ENCODE data around the gene TLR5.

The TLR5 gene

DNA sequence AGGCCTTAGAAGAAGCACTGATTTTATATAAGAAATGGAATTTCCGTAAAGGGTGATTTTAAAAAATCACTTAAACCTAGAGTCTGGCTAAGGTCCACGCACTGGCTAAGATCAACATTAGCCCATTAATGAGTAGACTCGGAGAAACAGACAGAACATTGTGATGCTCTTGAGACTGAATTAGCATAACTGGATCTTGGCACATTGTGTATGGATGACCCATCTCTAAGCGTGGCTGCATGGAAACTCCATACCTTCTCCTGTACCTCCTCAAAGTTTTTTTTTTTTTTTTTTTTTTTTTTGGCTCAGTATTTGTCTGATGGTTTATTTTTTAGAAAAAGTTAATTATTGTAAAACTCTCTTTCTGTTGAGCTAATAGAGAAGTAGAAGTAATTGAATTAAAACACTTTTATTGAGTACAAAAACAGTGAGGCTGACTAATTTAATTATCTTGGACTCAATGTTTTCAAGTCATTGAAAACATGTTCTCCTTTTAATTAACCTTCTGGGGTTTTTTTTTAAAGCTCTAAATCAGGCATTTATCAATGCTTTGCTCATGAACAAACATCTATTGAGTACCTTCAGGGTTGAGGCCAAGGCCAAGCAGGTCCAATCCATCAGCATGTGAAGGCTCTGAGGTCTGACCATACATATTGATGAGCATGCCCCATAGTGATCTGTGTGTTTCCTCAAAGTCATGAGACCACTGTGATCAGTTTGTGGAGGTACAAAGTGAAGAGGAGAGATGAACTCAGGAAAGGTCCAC is 74.0 kb downstream of the TLR5 start:
- no peak for DNase-seq (ENCODE audit: low read depth in 1 of 2, low spot score in 1 of 2)

DNA sequence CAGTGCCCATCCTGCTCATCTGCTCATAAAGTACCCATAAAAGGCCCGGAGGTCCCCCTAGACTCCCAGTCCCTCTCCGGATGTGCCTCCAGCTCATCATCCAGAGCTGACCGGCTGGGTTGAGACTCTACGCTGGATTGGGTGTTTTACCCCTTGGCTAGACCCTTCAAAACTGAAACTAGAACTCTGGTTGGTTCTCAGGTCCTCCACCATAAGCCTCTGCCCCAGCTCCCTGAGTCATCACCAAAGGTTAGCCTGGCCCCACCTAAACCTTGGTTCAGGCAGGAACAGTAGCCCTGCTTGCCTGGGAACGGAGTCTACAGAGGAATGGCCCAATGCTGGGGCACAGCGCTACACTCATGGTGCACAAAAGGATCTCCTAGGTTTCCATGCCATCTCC is 75.1 kb downstream of the TLR5 start:
- no peak for DNase-seq (ENCODE audit: low read depth in 1 of 2, low spot score in 1 of 2)

DNA sequence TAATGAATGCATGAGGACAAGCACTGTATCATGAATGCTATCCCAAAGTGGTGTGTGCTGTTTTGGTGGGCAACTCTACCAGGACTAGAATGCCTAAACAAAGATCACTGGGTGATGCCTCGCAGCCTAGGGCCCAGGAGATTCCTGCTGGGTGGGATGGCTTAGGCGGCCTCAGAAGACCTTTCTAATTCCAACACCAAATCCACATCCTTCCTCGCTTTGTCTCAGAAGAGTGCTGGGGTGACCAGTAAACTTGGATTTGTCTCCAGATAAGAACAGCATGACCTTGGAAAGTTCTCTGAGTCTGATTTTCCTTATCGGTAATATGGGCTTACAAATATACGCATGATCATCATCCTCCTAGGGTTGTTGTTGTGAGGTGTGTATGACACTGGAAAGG is 76.6 kb downstream of the TLR5 start:
- no peak for DNase-seq (ENCODE audit: low read depth in 1 of 2, low spot score in 1 of 2)

DNA sequence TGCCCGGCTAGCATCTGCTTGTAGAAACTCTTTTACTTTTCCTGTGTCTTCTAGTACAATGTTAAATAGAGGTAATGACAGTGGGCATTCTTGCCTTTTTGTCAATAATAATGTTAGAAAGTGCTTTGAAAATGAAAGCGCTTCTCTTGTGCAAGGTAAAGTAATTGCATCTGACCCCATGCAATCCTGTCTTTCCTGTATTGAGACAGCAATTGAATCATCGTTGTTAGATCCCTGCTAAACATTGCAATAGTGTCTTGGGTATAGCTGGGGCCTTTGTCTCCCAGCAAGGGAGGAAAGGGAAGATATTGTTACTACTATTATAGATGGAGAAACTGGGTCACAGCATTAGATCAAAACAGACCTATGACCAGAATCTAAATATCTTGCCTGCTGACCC is 80.9 kb downstream of the TLR5 start:
- DNase-seq (ENCODE audit: low read depth in 1 of 2, low spot score in 1 of 2): no peak

DNA sequence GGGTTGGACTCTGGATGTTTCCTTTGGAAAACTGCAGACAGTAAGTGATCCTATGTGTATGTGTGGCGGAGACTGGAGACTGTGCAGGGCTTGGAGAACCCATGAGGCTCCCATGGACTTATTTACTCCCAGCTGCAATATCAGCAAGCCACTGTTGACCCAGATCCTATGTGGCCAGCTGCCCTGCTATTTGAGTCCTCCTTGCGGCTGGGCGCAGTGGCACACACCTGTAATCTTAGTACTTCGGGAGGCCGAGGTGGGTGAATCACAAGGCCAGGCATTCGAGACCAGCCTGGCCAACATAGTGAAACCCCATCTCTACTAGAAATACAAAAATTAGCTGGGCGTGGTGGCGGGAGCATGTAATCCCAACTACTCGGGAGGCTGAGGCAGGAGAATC is 83.5 kb downstream of the TLR5 start:
- no peak for DNase-seq (ENCODE audit: low read depth in 1 of 2, low spot score in 1 of 2)
